RWPE1 (cell line): Measurements from ENCODE around the gene ECEL1.

Source experiments
- CTCF ChIA-PET: fragments of 350-600 bp; sonication (Branson Sonifier 250); formaldehyde crosslinking; extraction: SDS; loops from one replicate; lab custom pipeline; 2021; lab: Yijun Ruan, JAX
- POLR2A ChIA-PET: fragments of 400-600 bp; formaldehyde crosslinking; extraction: SDS; loops from one replicate; lab custom pipeline; 2020; ENCODE audit warnings: antibody characterized with exemption; ENCODE audit not compliant: low non-redundant PET; lab: Yijun Ruan, JAX
- DNase-seq: peaks from one replicate; pipeline ENCODE4 v3.0.0; 2012; ENCODE audit warnings: low spot score
- H3K27ac ChIP-seq: fragments of 450-650 bp; 2 replicates; pipeline ENCODE4 v1.5.1; 2017
- CTCF ChIP-seq: fragments of 450-650 bp; conservative IDR thresholded peaks from 2 replicates; pipeline ENCODE4 v1.5.1; 2017; ENCODE audit warnings: low read depth, mild to moderate bottlenecking

ECEL1 gene

GRCh38 chr2:232515639-232516038, 28.0 kb upstream of the ECEL1 start:
- H3K27ac ChIP-seq, result no peak overlapping the region
- DNase-seq, result no peak
- CTCF ChIA-PET, result interaction anchor here (0.5 kb wide), 1 partner anchor 15 kb away, joined by 3 read pairs; no protein-coding TSS in a partner anchor
- TF ChIP-seq CTCF, result no peak
- POLR2A ChIA-PET, result no interaction called here

GRCh38 chr2:232513353-232513752, 25.7 kb upstream of the ECEL1 start:
- TF ChIP-seq CTCF, result no peak
- ChIA-PET POLR2A (no interaction called here), CTCF (interaction anchor here (0.7 to 2.9 kb wide), 2 partner anchors 9 to 282 kb away, joined by 3 to 12 read pairs; no protein-coding TSS in a partner anchor)
- H3K27ac ChIP-seq, result no peak overlapping the region
- no peak for DNase-seq

GRCh38 chr2:232512602-232513001, 25.0 kb upstream of the ECEL1 start:
- ChIA-PET POLR2A (no interaction called here), CTCF (interaction anchor here (0.6 to 2.9 kb wide), 2 partner anchors 9 to 57 kb away, joined by 4 to 12 read pairs; no protein-coding TSS in a partner anchor)
- TF ChIP-seq CTCF, result no peak
- DNase-seq, result no peak
- H3K27ac ChIP-seq, result no peak overlapping the region

GRCh38 chr2:232511336-232511890, 23.8 kb upstream of the ECEL1 start:
- POLR2A ChIA-PET, result no interaction called here
- TF ChIP-seq CTCF, result no peak
- no peak overlapping the region for H3K27ac ChIP-seq
- no peak for DNase-seq
- CTCF ChIA-PET, result interaction anchor here (1.0 to 2.9 kb wide), 2 partner anchors 11 to 67 kb away, joined by 3 to 12 read pairs; no protein-coding TSS in a partner anchor

GRCh38 chr2:232508251-232508650, 20.6 kb upstream of the ECEL1 start:
- no peak for TF ChIP-seq CTCF
- ChIA-PET POLR2A (no interaction called here), CTCF (interaction anchor here (0.7 to 1.8 kb wide), 2 partner anchors 14 to 607 kb away, joined by 4 to 6 read pairs; no protein-coding TSS in a partner anchor)

GRCh38 chr2:232506709-232507108, 19.1 kb upstream of the ECEL1 start:
- no peak for TF ChIP-seq CTCF
- ChIA-PET CTCF (interaction anchor here (1.8 kb wide), 1 partner anchor 15 kb away, joined by 4 read pairs; no protein-coding TSS in a partner anchor), POLR2A (no interaction called here)
- DNase-seq, result no peak
- no peak overlapping the region for H3K27ac ChIP-seq

More at GRCh38 chr2:232508251-232508650, 20.6 kb upstream of the ECEL1 start:
- H3K27ac ChIP-seq, result no peak overlapping the region
- DNase-seq, result no peak
